ENCODE results near the gene PRKD1.
"Not testable (repeated sequence)": the region's sequence is repeated elsewhere in the genome, so short reads cannot be mapped to it uniquely, and the experiment has no call there.

PRKD1 gene

GRCh38 chr14:29900609-29901350, 26.9 kb downstream of the PRKD1 start:
- DNase-seq (ENCODE audit: low read depth in 2 of 2, low spot score in 1 of 2) = no peak

- no peak for DNase-seq (ENCODE audit: low read depth in 2 of 2, low spot score in 1 of 2)
Measured at GRCh38 chr14:29898470-29898869, 29.2 kb downstream of the PRKD1 start.

GRCh38 chr14:29897181-29897580, 30.5 kb downstream of the PRKD1 start:
- no peak for DNase-seq (ENCODE audit: low read depth in 2 of 2, low spot score in 1 of 2)

- no peak for DNase-seq (ENCODE audit: low read depth in 2 of 2, low spot score in 1 of 2)
Measured at GRCh38 chr14:29896354-29896821, 31.3 kb downstream of the PRKD1 start.

GRCh38 chr14:29895591-29896083, 32.0 kb downstream of the PRKD1 start:
- no peak for DNase-seq (ENCODE audit: low read depth in 2 of 2, low spot score in 1 of 2)

- no peak for DNase-seq (ENCODE audit: low read depth in 2 of 2, low spot score in 1 of 2)
Measured at GRCh38 chr14:29893989-29894388, 33.7 kb downstream of the PRKD1 start.

GRCh38 chr14:29892327-29892726, 35.3 kb downstream of the PRKD1 start:
- DNase-seq (ENCODE audit: low read depth in 2 of 2, low spot score in 1 of 2) = no peak

GRCh38 chr14:29885988-29886387, 41.7 kb downstream of the PRKD1 start:
- no peak for DNase-seq (ENCODE audit: low read depth in 2 of 2, low spot score in 1 of 2)

GRCh38 chr14:29868000-29868399, 59.6 kb downstream of the PRKD1 start:
- DNase-seq (ENCODE audit: low read depth in 2 of 2, low spot score in 1 of 2) = no peak

- DNase-seq (ENCODE audit: low read depth in 2 of 2, low spot score in 1 of 2) = no peak
Measured at GRCh38 chr14:29865299-29865698, 62.3 kb downstream of the PRKD1 start.

GRCh38 chr14:29861996-29862395, 65.7 kb downstream of the PRKD1 start:
- DNase-seq (ENCODE audit: low read depth in 2 of 2, low spot score in 1 of 2) = no peak

- DNase-seq (ENCODE audit: low read depth in 2 of 2, low spot score in 1 of 2) = no peak
Measured at GRCh38 chr14:29858299-29858698, 69.3 kb downstream of the PRKD1 start.

GRCh38 chr14:29857551-29857950, 70.1 kb downstream of the PRKD1 start:
- DNase-seq (ENCODE audit: low read depth in 2 of 2, low spot score in 1 of 2) = no peak

GRCh38 chr14:29856516-29856915, 71.1 kb downstream of the PRKD1 start:
- no peak for DNase-seq (ENCODE audit: low read depth in 2 of 2, low spot score in 1 of 2)

- not testable (repeated sequence) for DNase-seq (ENCODE audit: low read depth in 2 of 2, low spot score in 1 of 2)
Measured at GRCh38 chr14:29853691-29854090, 74.0 kb downstream of the PRKD1 start.

- DNase-seq (ENCODE audit: low read depth in 2 of 2, low spot score in 1 of 2) = no peak
Measured at GRCh38 chr14:29853272-29853671, 74.4 kb downstream of the PRKD1 start.

GRCh38 chr14:29851397-29851796, 76.2 kb downstream of the PRKD1 start:
- no peak for DNase-seq (ENCODE audit: low read depth in 2 of 2, low spot score in 1 of 2)

- no peak for DNase-seq (ENCODE audit: low read depth in 2 of 2, low spot score in 1 of 2)
Measured at GRCh38 chr14:29847056-29847380, 80.6 kb downstream of the PRKD1 start.

- no peak for DNase-seq (ENCODE audit: low read depth in 2 of 2, low spot score in 1 of 2)
Measured at GRCh38 chr14:29846339-29847055, 81.2 kb downstream of the PRKD1 start.

GRCh38 chr14:29843981-29844380, 83.7 kb downstream of the PRKD1 start:
- no peak for DNase-seq (ENCODE audit: low read depth in 2 of 2, low spot score in 1 of 2)

- no peak for DNase-seq (ENCODE audit: low read depth in 2 of 2, low spot score in 1 of 2)
Measured at GRCh38 chr14:29842228-29842627, 85.4 kb downstream of the PRKD1 start.

- DNase-seq (ENCODE audit: low read depth in 2 of 2, low spot score in 1 of 2) = not testable (repeated sequence)
Measured at GRCh38 chr14:29840369-29840892, 87.2 kb downstream of the PRKD1 start.
